Loucy (cell line): Measurements from ENCODE around the gene TOGARAM1.

Source experiments
- H2AFZ ChIP-seq: fragments of 200-600 bp; sonication (generic); 2 replicates; pipeline ENCODE4 v1.6.0; 2016; ENCODE audit warnings: antibody characterized with exemption, mild to moderate bottlenecking, low read length, moderate library complexity
- H3F3A ChIP-seq: fragments of 200-600 bp; 2 replicates; pipeline ENCODE4 v1.6.0; 2016; ENCODE audit warnings: antibody characterized with exemption, low read depth, mild to moderate bottlenecking
- H3K27me3 ChIP-seq: fragments of 200-600 bp; sonication (generic); 2 replicates; pipeline ENCODE4 v1.6.1; 2014; ENCODE audit warnings: low read length, mild to moderate bottlenecking; ENCODE audit not compliant: insufficient read depth, poor library complexity, severe bottlenecking
- H3K36me3 ChIP-seq: fragments of 200-600 bp; sonication (generic); 2 replicates; pipeline ENCODE4 v1.6.1; 2016; ENCODE audit warnings: low read length; ENCODE audit not compliant: insufficient read depth
- H3K4me1 ChIP-seq: fragments of 200-600 bp; sonication (generic); 2 replicates; pipeline ENCODE4 v1.5.1; 2014; ENCODE audit warnings: low read length, mild to moderate bottlenecking; ENCODE audit not compliant: insufficient read depth, poor library complexity, severe bottlenecking
- H3K4me2 ChIP-seq: fragments of 200-600 bp; sonication (generic); 2 replicates; pipeline ENCODE4 v1.6.0; 2014; ENCODE audit warnings: antibody characterized with exemption, low read length, low read depth, mild to moderate bottlenecking; ENCODE audit not compliant: poor library complexity, severe bottlenecking
- H3K4me3 ChIP-seq: fragments of 200-600 bp; sonication (generic); 2 replicates; pipeline ENCODE4 v1.5.1; 2014; ENCODE audit warnings: low read length, mild to moderate bottlenecking, mixed read lengths; ENCODE audit not compliant: poor library complexity, severe bottlenecking
- H3K79me2 ChIP-seq: fragments of 200-600 bp; sonication (generic); 2 replicates; pipeline ENCODE4 v1.6.1; 2014; ENCODE audit warnings: low read length; ENCODE audit not compliant: insufficient read depth
- H3K9ac ChIP-seq: fragments of 200-600 bp; sonication (generic); 2 replicates; pipeline ENCODE4 v1.6.0; 2014; ENCODE audit warnings: mild to moderate bottlenecking, low read depth, low read length, moderate library complexity; ENCODE audit not compliant: poor library complexity, severe bottlenecking
- H3K9me2 ChIP-seq: fragments of 200-600 bp; sonication (generic); replicated peaks from 2 replicates; pipeline ENCODE4 v1.6.1; 2016; ENCODE audit warnings: low read depth, low read length, mixed read lengths
- H3K9me3 ChIP-seq: fragments of 200-600 bp; sonication (generic); 2 replicates; pipeline ENCODE4 v1.6.1; 2014; ENCODE audit warnings: mild to moderate bottlenecking, antibody characterized with exemption, low read length, low read depth; ENCODE audit not compliant: insufficient read depth
- H4K20me1 ChIP-seq: fragments of 200-600 bp; sonication (generic); 2 replicates; pipeline ENCODE4 v1.6.0; 2014; ENCODE audit warnings: antibody characterized with exemption, low read length, mild to moderate bottlenecking; ENCODE audit not compliant: insufficient read depth, poor library complexity, severe bottlenecking
- EZH2phosphoT487 ChIP-seq: fragments of 200-600 bp; IDR thresholded peaks from 2 replicates; pipeline ENCODE4 v1.6.1; 2018; ENCODE audit warnings: antibody characterized with exemption, mild to moderate bottlenecking, moderate library complexity, borderline replicate concordance
- TF ChIP-seq, protein P1 (sequence below): fragments of 200-600 bp; sonication (generic); conservative IDR thresholded peaks from 2 replicates; pipeline ENCODE4 v1.5.1; 2014; ENCODE audit warnings: mild to moderate bottlenecking, antibody characterized with exemption, low read length

TOGARAM1 gene

DNA sequence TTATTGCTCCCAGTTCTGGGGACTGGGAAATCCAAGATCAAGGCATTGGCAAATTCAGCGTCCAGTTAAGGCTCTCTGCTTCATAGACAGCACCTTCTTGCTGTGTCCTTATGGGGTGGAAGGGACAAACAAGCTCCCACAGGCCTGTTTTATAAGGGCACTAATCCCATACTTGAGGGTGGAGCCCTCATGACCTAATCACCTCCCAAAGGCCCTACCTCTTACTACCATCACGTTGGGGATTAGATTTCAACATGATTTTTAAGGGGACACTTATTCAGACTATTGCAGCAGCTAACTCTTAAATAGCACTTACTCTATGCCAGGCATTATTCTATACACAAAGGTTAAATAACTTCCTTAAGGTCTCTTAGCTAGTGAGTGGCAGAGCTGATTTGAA lies 17.3 kb downstream of the TOGARAM1 start:
- Histone ChIP-seq H3K4me2 (no peak overlapping the region), H3K4me3 (no peak overlapping the region), H3F3A (no peaks in the 10 kb centered on the region), H3K36me3 (no peaks in the 10 kb centered on the region), H3K4me1 (peaks cover 5% of the 10 kb centered on the region), H4K20me1 (no peaks in the 10 kb centered on the region), H3K27me3 (no peaks in the 10 kb centered on the region), H3K9me2 (no peaks in the 10 kb centered on the region), H3K9ac (no peak overlapping the region), H3K9me3 (no peaks in the 10 kb centered on the region), H3K79me2 (peaks cover 19% of the 10 kb centered on the region), H2AFZ (no peak overlapping the region)
- no peak for TF ChIP-seq EZH2phosphoT487
- TF ChIP-seq, protein P1, sequence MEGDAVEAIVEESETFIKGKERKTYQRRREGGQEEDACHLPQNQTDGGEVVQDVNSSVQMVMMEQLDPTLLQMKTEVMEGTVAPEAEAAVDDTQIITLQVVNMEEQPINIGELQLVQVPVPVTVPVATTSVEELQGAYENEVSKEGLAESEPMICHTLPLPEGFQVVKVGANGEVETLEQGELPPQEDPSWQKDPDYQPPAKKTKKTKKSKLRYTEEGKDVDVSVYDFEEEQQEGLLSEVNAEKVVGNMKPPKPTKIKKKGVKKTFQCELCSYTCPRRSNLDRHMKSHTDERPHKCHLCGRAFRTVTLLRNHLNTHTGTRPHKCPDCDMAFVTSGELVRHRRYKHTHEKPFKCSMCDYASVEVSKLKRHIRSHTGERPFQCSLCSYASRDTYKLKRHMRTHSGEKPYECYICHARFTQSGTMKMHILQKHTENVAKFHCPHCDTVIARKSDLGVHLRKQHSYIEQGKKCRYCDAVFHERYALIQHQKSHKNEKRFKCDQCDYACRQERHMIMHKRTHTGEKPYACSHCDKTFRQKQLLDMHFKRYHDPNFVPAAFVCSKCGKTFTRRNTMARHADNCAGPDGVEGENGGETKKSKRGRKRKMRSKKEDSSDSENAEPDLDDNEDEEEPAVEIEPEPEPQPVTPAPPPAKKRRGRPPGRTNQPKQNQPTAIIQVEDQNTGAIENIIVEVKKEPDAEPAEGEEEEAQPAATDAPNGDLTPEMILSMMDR: no peak

DNA sequence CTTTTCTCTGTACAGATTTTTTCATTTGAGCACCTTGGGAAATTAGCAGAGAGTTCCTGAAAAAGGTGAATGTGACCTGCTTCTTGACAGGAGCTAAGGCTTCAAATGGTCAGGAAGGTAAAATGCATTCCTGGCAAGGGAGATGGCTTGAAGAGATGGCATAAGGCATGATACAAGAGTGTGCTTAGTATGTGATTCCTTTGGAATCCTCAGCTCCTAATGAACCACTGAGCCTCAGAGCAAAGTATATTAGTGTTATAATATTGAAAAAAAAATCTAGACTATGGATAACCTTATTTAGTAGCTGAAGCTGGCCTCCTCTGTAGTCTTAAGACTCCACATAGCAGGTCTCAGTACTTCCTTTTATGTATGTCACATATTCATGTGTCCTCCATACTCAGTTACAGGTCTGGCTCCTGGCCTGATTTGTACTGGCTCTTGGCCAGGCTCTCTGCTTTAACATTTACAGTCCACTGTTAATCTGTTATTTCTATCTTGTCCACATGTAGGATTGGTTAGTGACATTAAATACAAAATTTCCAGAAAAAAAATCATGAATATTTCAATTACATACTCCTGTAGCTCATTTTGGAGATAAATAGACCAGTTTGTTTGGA lies 17.9 kb downstream of the TOGARAM1 start:
- peaks cover 14% of the 10 kb centered on the region; the same call in 1 of the 2 replicates for H3K79me2 ChIP-seq
- H3K36me3 ChIP-seq: no peaks in the 10 kb centered on the region
- H2AFZ ChIP-seq: no peak overlapping the region

DNA sequence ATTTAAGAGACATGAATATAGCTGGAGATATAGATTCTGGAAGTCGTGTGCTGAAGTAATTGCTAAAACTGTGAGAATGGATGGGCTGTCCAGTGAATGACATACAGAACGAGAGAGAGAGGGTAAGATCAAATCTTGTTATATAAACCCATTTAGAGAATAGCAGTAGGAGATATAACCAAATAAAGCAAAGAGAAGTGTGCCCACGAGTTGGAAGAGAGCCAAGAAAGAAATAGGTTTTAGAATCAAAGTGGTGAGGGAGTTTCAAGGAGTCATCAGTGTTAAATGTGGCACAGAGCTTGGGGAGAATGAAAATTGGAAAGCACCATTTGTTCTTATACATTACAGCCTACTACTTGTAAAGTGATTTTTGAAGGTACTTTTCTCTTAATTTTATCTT lies 19.2 kb downstream of the TOGARAM1 start:
- no peak overlapping the region for H3K4me2 ChIP-seq
- no peaks in the 10 kb centered on the region for H3K9me2 ChIP-seq
- no peaks in the 10 kb centered on the region for H4K20me1 ChIP-seq
- no peak overlapping the region for H3K9ac ChIP-seq
- no peaks in the 10 kb centered on the region for H3F3A ChIP-seq
- H3K4me1 ChIP-seq: peaks cover 5% of the 10 kb centered on the region
- no peak for TF ChIP-seq EZH2phosphoT487
- TF ChIP-seq, protein P1: no peak
- H3K4me3 ChIP-seq: no peak overlapping the region
- H3K79me2 ChIP-seq: peaks cover 8% of the 10 kb centered on the region; the same call in 1 of the 2 replicates
- H3K27me3 ChIP-seq: no peaks in the 10 kb centered on the region
- no peak overlapping the region for H2AFZ ChIP-seq
- H3K9me3 ChIP-seq: no peaks in the 10 kb centered on the region
- H3K36me3 ChIP-seq: no peaks in the 10 kb centered on the region

More for the DNA sequence above, 17.9 kb downstream of the TOGARAM1 start:
- no peaks in the 10 kb centered on the region for H3K27me3 ChIP-seq
- H3K4me1 ChIP-seq: peaks cover 5% of the 10 kb centered on the region
- no peak overlapping the region for H3K9ac ChIP-seq
- no peaks in the 10 kb centered on the region for H3F3A ChIP-seq
- no peaks in the 10 kb centered on the region for H4K20me1 ChIP-seq
- TF ChIP-seq, protein P1: no peak
- no peak for TF ChIP-seq EZH2phosphoT487
- H3K9me3 ChIP-seq: no peaks in the 10 kb centered on the region
- H3K4me2 ChIP-seq: no peak overlapping the region
- H3K9me2 ChIP-seq: no peaks in the 10 kb centered on the region
- no peak overlapping the region for H3K4me3 ChIP-seq
